Esophagus muscularis mucosa (tissue), 4 donors: ENCODE results near the gene RAB3IP. TPM values are rescaled to one million over a fixed set of nuclear protein-coding genes. Genes with fewer than 3 reads are reported as not detected.

Experiments used
- DNase-seq: peaks from one replicate; pipeline ENCODE4 v3.0.0-alpha.2; 2017; ENCODE audit errors: extremely low spot score
- H3K27ac ChIP-seq, 4 donors: fragments of 200-600 bp; sonication (generic); replicated peaks in 1 of 4; 1 replicate in 3 of 4; 2 replicates in 1 of 4; pipeline ENCODE4 v1.5.1; 2016 to 2019; ENCODE audit warnings: mild to moderate bottlenecking in 1 of 4
- H3K27me3 ChIP-seq, 4 donors: fragments of 200-600 bp; sonication (generic); one replicate each; pipeline versions ENCODE4 v1.5.1 to v1.6.0; 2016 to 2019
- H3K36me3 ChIP-seq, 4 donors: fragments of 200-600 bp; sonication (generic); one replicate each; pipeline ENCODE4 v1.5.1; 2016 to 2019
- H3K4me1 ChIP-seq, 4 donors: fragments of 200-600 bp; sonication (generic); one replicate each; pipeline ENCODE4 v1.5.1; 2016 to 2019
- H3K4me3 ChIP-seq, 4 donors: fragments of 200-600 bp; sonication (generic); 1 replicate in 2 of 4; 2 replicates in 2 of 4; pipeline ENCODE4 v1.5.1; 2016 to 2019; ENCODE audit warnings: mild to moderate bottlenecking in 4 of 4, moderate library complexity in 1 of 4
- H3K9me3 ChIP-seq, 4 donors: fragments of 200-600 bp; sonication (generic); 1 replicate in 3 of 4; 2 replicates in 1 of 4; pipeline ENCODE4 v1.5.1; 2016 to 2019
- EP300 ChIP-seq: sonication (generic); formaldehyde crosslinking; IDR thresholded peaks from one replicate; pipeline ENCODE4 v1.6.1; 2017; ENCODE audit warnings: antibody characterized with exemption
- POLR2A ChIP-seq: fragments of 450-650 bp; IDR thresholded peaks from one replicate; pipeline ENCODE4 v1.6.1; 2017; ENCODE audit warnings: antibody characterized with exemption, moderate library complexity, mild to moderate bottlenecking, low read depth
- POLR2AphosphoS5 ChIP-seq, 2 donors: sonication (generic); formaldehyde crosslinking; IDR thresholded peaks; one replicate each; pipeline ENCODE4 v1.6.1; 2017; ENCODE audit warnings: antibody characterized with exemption in 2 of 2
- WGBS: methylation state at CpG from one replicate; pipeline ENCODE4 v1.1.5; 2018; 5-methylcytosine and 5-hydroxymethylcytosine counted together
- intact Hi-C: fragments of 100-400 bp; cut with DNase I; formaldehyde crosslinking; loops from one replicate; pipeline ENCODE4 v1.15.1; 2023
- total RNA-seq, 4 donors: library from RNA; depleted of rRNA; stranded (reverse); fragments of >200 nt; gene quantifications; one replicate each; pipeline versions ENCODE4 v1.1.0 to v1.2.1, GENCODE V29; 2016
- TF ChIP-seq, protein P1 (sequence below), 3 experiments: fragments of 200-600 bp in 2 of 3; fragments of 450-650 bp in 1 of 3; sonication (generic) in 2 of 3; IDR thresholded peaks; one replicate each; pipeline ENCODE4 v1.5.1; 2017 to 2019; ENCODE audit warnings: antibody characterized with exemption in 3 of 3, mild to moderate bottlenecking in 2 of 3, moderate library complexity in 1 of 3

The RAB3IP gene
- total RNA-seq, 4 donors from 2014 or later = 8.2 to 18.5 (median 11.2) TPM

DNA sequence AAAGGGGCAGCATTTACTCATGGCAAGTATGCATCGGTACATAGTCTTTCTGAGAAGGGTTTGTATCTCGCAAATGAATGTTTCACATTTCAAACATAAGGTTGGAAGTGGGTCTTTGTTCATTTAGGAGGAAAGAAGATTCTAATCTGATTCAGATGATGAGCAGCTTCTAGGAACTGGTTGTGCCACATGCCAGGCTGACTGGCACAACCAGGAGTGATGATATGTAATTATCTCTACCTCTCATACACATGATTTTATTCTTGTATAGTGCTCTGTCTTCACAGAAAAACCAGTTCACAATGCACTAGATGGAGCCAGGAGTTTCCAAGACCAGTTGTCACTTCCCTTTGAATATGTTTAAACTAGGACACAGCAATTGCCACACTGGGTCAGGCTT lies 25.8 kb upstream of the RAB3IP start:
- intact Hi-C loops = no loop called here
- WGBS = 100% methylated on average over 2 of the region's 2 CpGs
- TF ChIP-seq POLR2A (no peak), POLR2AphosphoS5 (IDR thresholded peaks at IDR 0.05) (no peak), EP300 (no peak)
- TF ChIP-seq, protein P1, sequence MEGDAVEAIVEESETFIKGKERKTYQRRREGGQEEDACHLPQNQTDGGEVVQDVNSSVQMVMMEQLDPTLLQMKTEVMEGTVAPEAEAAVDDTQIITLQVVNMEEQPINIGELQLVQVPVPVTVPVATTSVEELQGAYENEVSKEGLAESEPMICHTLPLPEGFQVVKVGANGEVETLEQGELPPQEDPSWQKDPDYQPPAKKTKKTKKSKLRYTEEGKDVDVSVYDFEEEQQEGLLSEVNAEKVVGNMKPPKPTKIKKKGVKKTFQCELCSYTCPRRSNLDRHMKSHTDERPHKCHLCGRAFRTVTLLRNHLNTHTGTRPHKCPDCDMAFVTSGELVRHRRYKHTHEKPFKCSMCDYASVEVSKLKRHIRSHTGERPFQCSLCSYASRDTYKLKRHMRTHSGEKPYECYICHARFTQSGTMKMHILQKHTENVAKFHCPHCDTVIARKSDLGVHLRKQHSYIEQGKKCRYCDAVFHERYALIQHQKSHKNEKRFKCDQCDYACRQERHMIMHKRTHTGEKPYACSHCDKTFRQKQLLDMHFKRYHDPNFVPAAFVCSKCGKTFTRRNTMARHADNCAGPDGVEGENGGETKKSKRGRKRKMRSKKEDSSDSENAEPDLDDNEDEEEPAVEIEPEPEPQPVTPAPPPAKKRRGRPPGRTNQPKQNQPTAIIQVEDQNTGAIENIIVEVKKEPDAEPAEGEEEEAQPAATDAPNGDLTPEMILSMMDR (IDR thresholded peaks at IDR 0.05) = no peak

DNA sequence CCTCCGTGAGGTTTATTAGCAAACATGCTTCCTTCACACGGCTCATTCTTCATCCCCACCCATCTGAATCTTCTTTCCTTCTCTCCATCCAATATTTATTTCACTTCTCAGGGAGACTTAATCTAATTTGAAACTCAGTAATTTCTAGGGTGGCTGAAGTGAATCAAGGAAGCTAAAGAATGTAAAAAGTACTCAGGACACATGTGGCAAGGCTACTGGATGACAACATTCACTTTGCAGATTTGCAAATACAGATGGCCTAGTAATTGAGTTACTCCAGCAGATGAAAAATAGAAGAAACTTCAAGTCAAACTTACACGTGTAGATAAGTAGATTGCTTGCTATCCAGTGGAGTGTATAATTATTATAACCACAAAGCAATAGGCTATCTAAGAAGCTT lies 24.1 kb upstream of the RAB3IP start:
- Histone ChIP-seq H3K27me3 (peaks cover 0 to 14% (median 0%) of the 10 kb centered on the region in 4 donors), H3K36me3 (no peaks in the 10 kb centered on the region), H3K9me3 (no peaks in the 10 kb centered on the region), H3K4me1 (no peaks in the 10 kb centered on the region), H3K27ac (no peak overlapping the region), H3K4me3 (no peak overlapping the region)
- DNase-seq = no peak
- TF ChIP-seq, protein P1 (IDR thresholded peaks at IDR 0.05) = no peak
- TF ChIP-seq POLR2AphosphoS5 (IDR thresholded peaks at IDR 0.05) = no peak
- no peak for TF ChIP-seq EP300
- no peak for TF ChIP-seq POLR2A
- 78% methylated on average over 3 of the region's 3 CpGs for WGBS
- intact Hi-C loops = no loop called here

More for the DNA sequence above, 25.8 kb upstream of the RAB3IP start:
- peaks cover 0 to 14% (median 0%) of the 10 kb centered on the region in 4 donors for H3K27me3 ChIP-seq
- no peaks in the 10 kb centered on the region for H3K4me1 ChIP-seq
- H3K9me3 ChIP-seq = no peaks in the 10 kb centered on the region
- DNase-seq = no peak
- H3K27ac ChIP-seq = no peak overlapping the region
- H3K4me3 ChIP-seq = no peak overlapping the region
- no peaks in the 10 kb centered on the region for H3K36me3 ChIP-seq

DNA sequence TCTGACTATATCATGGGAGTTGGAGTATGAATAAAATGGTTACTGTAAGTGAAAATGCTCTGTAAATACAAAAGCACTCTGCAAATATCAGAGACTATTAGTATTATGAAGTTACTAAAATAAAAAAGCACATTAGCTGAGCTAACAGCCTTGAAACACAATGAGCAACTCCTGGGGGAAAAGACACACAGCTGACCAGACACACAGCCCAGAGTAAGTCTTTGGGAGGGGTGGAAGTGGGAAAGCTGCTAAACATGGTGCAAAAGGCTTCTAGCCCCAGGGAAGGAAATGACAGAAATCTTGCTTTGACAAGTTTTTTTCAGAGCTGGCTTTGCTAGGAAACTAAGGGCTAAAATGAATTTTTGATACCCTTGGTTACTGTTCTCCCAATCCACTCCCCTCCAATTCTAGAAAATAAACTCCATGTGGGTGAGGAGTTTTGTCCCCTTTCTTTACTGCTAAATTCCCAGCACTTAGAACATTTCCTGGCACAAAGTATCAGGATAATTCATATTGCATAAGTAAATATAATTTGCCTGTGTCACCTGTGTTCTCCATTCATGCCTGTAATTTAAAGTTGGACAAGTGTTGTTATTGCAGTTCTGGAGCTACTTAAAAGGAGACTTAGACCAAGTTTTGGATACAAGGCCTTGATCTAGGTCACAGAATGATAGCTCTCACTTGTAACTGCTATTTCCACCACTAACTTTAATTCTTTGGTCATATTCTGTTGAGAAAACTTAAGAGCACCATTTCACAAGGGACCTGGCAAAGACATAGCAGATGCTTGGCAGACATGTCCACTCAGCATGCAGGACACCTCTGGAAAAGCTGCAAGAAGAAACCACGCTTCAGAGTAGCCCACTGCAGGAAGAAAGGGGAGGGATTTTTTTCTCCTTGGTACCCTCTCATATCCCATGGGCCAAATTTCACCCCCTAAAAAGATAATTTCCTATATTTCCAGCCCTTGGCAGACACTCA lies 19.0 kb upstream of the RAB3IP start:
- no peaks in the 10 kb centered on the region for H3K4me1 ChIP-seq
- H3K27me3 ChIP-seq = peaks cover 0 to 20% (median 0%) of the 10 kb centered on the region in 4 donors
- H3K27ac ChIP-seq = no peak overlapping the region
- WGBS = 70% methylated on average over 1 of the region's 1 CpG
- no peak for DNase-seq
- no peak overlapping the region for H3K4me3 ChIP-seq
- no peaks in the 10 kb centered on the region for H3K9me3 ChIP-seq
- intact Hi-C loops = no loop called here
- no peak for TF ChIP-seq POLR2A
- TF ChIP-seq, protein P1 (IDR thresholded peaks at IDR 0.05) = no peak
- H3K36me3 ChIP-seq = no peaks in the 10 kb centered on the region

DNA sequence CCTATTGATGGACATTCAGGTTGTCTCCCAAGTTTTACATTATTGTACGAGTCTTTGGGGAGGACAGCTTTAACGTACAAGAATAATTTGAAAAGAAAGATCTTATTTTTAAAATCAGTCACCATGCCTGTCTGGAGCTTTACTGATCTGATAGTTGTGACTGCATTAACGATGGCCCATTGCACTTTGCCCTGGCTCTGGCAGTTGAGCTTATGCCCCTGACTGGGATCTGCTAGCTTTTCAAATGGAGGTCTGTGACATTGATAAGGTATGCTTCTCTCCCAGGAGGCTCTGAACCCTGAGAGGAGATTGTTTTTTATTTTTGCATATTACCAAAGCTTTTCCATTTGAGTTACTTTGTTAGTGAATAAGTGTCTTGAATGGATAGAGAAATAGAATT lies 17.9 kb upstream of the RAB3IP start:
- WGBS = 39% methylated on average over 3 of the region's 3 CpGs
- Histone ChIP-seq H3K9me3 (no peaks in the 10 kb centered on the region), H3K4me1 (no peaks in the 10 kb centered on the region), H3K27ac (no peak overlapping the region), H3K4me3 (no peak overlapping the region), H3K36me3 (no peaks in the 10 kb centered on the region), H3K27me3 (peaks cover 0 to 20% (median 0%) of the 10 kb centered on the region in 4 donors)
- no peak for DNase-seq
- intact Hi-C loops = no loop called here
- TF ChIP-seq, protein P1 (IDR thresholded peaks at IDR 0.05) = no peak
- TF ChIP-seq POLR2AphosphoS5 (IDR thresholded peaks at IDR 0.05) (no peak), POLR2A (no peak), EP300 (no peak)
